ENCODE results near the gene ZFYVE21. TPM values are rescaled to one million over a fixed set of nuclear protein-coding genes. Genes with fewer than 3 reads are reported as not detected.

The ZFYVE21 gene
- total RNA-seq, 1 donor from 2014 or later = 40.2 TPM

DNA sequence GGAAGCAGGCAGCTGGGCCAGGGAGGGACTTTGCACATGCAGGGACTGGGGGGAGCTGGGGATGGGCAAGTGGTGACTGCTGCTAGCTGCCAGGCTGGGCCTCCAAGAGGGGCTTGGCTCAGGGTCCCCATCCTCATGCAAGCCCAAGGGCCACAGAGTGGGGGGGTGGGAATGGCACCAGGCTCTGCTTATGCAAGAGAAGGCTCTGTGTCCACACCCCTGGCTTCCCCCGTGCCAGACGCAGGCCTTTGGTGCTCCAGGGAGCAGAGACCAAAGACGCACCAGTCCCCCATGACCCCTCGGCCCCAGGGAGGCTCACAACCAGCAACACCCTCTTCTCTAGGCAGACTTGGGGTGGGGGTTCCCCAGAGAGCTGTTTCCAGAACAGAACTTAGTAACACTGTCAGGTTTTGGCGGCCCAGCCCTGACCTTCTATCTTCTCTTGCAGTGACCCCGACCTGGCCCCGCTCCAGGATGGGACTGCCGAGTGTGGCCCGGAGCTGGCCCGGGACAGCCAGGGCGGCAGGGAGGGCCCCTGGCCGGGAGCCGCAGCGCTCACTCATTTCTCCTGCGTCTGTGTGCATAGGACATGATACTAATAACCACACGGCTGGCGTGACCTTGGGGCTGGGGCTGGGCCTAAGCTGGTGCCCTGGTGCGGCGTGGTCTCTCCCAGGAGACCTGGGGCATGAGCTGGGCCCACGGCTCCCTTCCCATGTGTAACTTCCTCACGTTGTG lies 14.7 kb upstream of the ZFYVE21 start:
- Mint-ChIP-seq H3K4me1 (peaks cover 16% of the 10 kb centered on the region), H3K9me3 (no peaks in the 10 kb centered on the region), H3K36me3 (peaks cover 18% of the 10 kb centered on the region), H3K27me3 (ENCODE audit: low read depth) (no peaks in the 10 kb centered on the region), H3K4me3 (no peak overlapping the region), H3K27ac (no peak overlapping the region)
- no peak for DNase-seq (ENCODE audit: low spot score in 2 of 2, unreplicated experiment in 2 of 2)
- TF ChIP-seq, protein P1, sequence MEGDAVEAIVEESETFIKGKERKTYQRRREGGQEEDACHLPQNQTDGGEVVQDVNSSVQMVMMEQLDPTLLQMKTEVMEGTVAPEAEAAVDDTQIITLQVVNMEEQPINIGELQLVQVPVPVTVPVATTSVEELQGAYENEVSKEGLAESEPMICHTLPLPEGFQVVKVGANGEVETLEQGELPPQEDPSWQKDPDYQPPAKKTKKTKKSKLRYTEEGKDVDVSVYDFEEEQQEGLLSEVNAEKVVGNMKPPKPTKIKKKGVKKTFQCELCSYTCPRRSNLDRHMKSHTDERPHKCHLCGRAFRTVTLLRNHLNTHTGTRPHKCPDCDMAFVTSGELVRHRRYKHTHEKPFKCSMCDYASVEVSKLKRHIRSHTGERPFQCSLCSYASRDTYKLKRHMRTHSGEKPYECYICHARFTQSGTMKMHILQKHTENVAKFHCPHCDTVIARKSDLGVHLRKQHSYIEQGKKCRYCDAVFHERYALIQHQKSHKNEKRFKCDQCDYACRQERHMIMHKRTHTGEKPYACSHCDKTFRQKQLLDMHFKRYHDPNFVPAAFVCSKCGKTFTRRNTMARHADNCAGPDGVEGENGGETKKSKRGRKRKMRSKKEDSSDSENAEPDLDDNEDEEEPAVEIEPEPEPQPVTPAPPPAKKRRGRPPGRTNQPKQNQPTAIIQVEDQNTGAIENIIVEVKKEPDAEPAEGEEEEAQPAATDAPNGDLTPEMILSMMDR (IDR thresholded peaks at IDR 0.05; ENCODE audit: unreplicated experiment) = no peak

- Mint-ChIP-seq H3K27me3 (ENCODE audit: low read depth) (no peaks in the 10 kb centered on the region), H3K9me3 (no peaks in the 10 kb centered on the region), H3K4me3 (no peak overlapping the region), H3K4me1 (peaks cover 4% of the 10 kb centered on the region), H3K36me3 (peaks cover 18% of the 10 kb centered on the region), H3K27ac (no peak overlapping the region)
- no peak for DNase-seq (ENCODE audit: low spot score in 2 of 2, unreplicated experiment in 2 of 2)
- TF ChIP-seq, protein P1 (IDR thresholded peaks at IDR 0.05; ENCODE audit: unreplicated experiment) = no peak
These were observed 13.5 kb upstream of the ZFYVE21 start for GRCh38 chr14:103702095-103702494.

DNA sequence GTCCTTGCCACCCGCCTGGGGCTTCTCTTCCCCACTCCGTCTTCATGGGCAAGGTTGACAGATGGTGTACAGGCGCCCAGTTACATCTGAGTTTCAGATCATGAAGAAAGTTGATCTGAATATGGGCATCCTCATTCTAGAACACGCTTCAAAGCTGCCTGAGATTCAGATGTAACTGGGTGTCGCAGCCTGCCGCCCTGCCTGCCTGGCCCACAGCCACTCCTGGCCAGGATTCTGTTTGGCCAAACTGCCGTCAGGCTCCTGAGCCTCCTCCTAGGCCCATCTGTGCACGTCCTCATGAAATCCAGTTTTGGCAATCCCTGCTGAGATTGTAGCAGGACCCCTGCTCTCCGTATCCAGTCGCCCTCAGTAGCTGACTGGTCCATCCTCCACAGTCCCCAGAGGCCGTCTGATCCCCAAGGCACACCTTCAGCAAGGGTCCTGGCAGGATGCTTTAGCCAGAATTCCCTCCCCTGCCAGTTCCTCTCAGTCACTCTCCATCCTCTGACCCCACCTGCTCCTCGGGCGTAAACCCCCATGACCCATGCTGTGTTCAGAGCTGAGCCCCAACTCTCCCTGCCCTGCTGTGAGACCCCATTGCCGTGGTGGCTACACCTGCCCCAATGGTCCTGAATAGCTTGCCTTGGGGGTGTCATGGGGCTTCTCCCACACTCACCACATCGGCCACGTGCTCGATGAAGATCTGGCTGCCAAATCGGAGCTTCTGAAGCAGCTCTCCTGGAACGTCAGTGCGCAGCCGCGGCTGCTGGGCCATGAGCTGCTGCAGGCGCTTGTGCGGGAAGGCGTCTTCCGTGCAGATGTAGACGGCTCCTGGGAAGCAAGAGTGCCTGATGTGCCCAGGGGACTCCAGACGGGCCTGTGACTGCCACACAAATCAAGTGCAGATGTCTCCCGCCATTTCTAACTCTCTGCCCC lies 12.8 kb upstream of the ZFYVE21 start:
- Mint-ChIP-seq H3K36me3 (peaks cover 18% of the 10 kb centered on the region), H3K27ac (no peak overlapping the region), H3K9me3 (no peaks in the 10 kb centered on the region), H3K4me3 (no peak overlapping the region), H3K4me1 (no peaks in the 10 kb centered on the region), H3K27me3 (ENCODE audit: low read depth) (no peaks in the 10 kb centered on the region)
- no peak for DNase-seq (ENCODE audit: low spot score in 2 of 2, unreplicated experiment in 2 of 2)
- TF ChIP-seq, protein P1 (IDR thresholded peaks at IDR 0.05; ENCODE audit: unreplicated experiment) = no peak

GRCh38 chr14:103703433-103704385 lies 11.9 kb upstream of the ZFYVE21 start:
- H3K27me3 Mint-ChIP-seq (ENCODE audit: low read depth) = no peaks in the 10 kb centered on the region
- H3K4me3 Mint-ChIP-seq = no peak overlapping the region
- H3K27ac Mint-ChIP-seq = no peak overlapping the region
- H3K9me3 Mint-ChIP-seq = no peaks in the 10 kb centered on the region
- TF ChIP-seq, protein P1 (IDR thresholded peaks at IDR 0.05; ENCODE audit: unreplicated experiment) = no peak
- no peaks in the 10 kb centered on the region for H3K4me1 Mint-ChIP-seq
- peaks cover 18% of the 10 kb centered on the region for H3K36me3 Mint-ChIP-seq
- DNase-seq (ENCODE audit: low spot score in 2 of 2, unreplicated experiment in 2 of 2) = no peak

- Mint-ChIP-seq H3K4me3 (no peak overlapping the region), H3K27me3 (ENCODE audit: low read depth) (no peaks in the 10 kb centered on the region), H3K36me3 (peaks cover 18% of the 10 kb centered on the region), H3K4me1 (no peaks in the 10 kb centered on the region), H3K27ac (peak overlapping the region; percentile 67), H3K9me3 (no peaks in the 10 kb centered on the region)
- TF ChIP-seq, protein P1 (IDR thresholded peaks at IDR 0.05; ENCODE audit: unreplicated experiment) = no peak
- no peak for DNase-seq (ENCODE audit: low spot score in 2 of 2, unreplicated experiment in 2 of 2)
These were observed 10.9 kb upstream of the ZFYVE21 start for GRCh38 chr14:103704708-103705107.
